GM04503 (cell line): ENCODE data around the gene ZNF561.
A peak's percentile ranks its signal among the peaks of the same experiment; 100 is the strongest.
"Not testable (repeated sequence)": the region's sequence is repeated elsewhere in the genome, so short reads cannot be mapped to it uniquely, and the experiment has no call there.

ENCODE experiments used
- DNase-seq: peaks from one replicate; pipeline ENCODE4 v3.0.0-alpha.2; 2012; ENCODE audit warnings: low read depth

The ZNF561 gene

GRCh38 chr19:9621156-9622037 is at the start of gene ZNF561:
Gene ZNF561, minus strand, starts transcription at chr19:9621232. Its CDS starts 1,776 bp downstream, at chr19:9619456.
- DNase-seq, result peak; percentile 66

DNA sequence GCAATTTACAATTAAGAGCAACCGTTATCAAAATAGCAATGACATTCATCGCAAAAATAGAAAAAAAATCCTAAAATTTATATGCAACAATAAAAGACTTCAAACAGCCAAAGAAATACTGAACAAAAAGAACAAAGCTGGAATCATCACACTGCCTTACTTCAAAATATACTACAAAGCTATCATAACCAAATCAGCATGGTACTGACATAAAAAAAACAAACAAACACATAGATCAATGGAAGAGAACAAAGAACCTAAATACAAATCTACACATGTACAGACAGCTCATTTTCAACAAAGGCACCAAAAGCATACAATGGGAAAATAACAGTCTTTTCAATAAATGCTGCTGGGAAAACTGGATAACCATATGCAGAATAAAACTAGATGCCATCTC is 47.5 kb upstream of the ZNF561 start:
- DNase-seq, result no peak

- no peak for DNase-seq
Measured at GRCh38 chr19:9667898-9668297, 46.9 kb upstream of the ZNF561 start.

- DNase-seq, result no peak
Measured at GRCh38 chr19:9658769-9659168, 37.7 kb upstream of the ZNF561 start.

DNA sequence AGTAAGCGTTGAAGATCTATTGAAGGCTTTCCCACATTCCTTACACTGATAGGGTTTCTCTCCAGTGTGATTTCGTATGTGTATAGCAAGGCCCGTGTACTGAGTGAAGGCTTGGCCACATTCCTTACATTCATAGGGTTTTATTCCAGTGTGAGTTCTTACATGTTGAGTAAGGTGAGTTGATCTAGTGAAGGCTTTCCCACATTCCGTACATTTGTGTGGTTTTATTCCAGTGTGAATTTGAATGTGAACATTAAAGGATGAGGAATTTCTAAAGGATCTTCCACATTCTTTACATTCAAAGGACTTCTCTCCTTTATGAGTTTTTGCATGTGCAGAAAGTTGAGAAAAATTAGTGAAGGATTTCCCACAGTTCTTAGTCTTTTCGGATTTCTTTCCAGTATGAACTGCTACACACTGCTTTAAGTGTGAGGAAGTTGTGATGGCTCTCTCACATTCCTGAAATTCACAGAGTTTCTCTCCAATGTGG is 32.1 kb upstream of the ZNF561 start:
- DNase-seq, result not testable (repeated sequence)

- not testable (repeated sequence) for DNase-seq
Measured at GRCh38 chr19:9651464-9651863, 30.4 kb upstream of the ZNF561 start.

DNA sequence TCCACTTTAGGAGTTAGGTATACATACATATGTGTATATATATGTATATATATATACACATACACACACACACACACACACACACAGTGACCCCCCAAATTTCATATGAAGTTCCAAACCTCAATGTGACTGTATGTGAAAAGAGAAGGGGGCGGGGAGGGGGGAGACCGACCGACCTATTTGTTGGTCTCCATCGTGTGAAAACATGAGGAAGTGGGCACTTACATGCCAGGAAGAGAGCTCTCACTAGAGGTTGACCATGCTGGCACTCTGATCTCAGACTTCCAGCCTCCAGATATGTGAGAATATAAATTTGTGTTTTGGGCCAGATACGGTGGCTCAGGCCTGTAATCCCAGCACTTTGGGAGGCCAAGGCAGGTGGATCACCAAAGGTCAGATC is 29.3 kb upstream of the ZNF561 start:
- DNase-seq, result no peak

- DNase-seq, result no peak
Measured at GRCh38 chr19:9645472-9645871, 24.4 kb upstream of the ZNF561 start.

DNA sequence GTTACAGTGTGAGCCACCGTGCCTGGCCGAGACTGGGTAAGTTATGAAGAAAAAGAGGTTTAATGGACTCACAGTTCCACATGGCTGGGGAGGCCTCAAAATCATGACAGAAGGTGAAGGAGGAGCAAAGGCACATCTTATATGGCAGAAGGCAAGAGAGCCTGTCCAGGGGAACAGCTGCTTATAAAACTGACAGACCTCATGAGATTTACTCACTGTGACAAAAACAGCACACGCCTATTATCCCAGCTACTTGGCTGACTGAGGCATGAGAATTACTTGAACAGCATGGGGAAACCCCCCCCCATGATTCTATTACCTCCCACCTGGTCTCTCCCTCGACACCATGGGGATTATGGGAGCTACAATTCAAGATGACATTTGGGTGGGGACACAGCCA is 23.4 kb upstream of the ZNF561 start:
- DNase-seq, result no peak

DNA sequence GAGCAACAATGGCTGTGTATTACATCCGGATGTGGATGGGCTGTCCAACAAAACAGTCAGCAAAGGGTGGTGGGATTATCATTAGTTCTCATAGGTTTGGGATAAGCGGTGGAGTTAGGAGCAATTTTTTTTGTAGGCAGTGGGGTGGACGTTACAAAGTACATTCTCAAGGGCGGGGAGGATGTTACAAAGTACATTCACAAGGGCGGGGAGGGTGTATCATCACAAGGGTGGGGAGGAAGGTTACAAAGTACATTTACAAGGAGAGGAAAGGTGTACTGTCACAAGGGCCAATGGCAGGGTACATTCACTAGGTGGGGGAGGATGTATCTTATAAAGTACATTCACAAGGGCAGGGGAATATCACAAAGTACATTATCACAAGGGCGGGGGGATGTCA is 20.8 kb upstream of the ZNF561 start:
- DNase-seq, result no peak

GRCh38 chr19:9640956-9641355 is 19.9 kb upstream of the ZNF561 start:
- no peak for DNase-seq

DNA sequence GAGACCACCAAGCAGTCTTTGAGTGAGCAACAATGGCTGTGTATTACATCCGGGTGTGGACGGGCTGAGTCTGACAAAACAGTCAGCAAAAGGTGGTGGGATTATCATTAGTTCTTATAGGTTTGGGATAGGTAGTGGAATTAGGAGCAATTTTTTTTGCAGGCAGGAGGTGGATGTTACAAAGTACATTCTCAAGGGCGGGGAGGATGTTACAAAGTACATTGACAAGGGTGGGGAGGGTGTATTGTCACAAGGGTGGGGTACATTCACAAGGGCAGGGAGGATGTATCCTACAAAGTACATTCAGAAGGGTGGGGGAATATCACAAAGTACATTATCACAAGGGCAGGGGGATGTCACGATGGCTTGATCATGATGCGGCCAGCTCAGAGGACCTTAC is 15.0 kb upstream of the ZNF561 start:
- DNase-seq, result no peak

DNA sequence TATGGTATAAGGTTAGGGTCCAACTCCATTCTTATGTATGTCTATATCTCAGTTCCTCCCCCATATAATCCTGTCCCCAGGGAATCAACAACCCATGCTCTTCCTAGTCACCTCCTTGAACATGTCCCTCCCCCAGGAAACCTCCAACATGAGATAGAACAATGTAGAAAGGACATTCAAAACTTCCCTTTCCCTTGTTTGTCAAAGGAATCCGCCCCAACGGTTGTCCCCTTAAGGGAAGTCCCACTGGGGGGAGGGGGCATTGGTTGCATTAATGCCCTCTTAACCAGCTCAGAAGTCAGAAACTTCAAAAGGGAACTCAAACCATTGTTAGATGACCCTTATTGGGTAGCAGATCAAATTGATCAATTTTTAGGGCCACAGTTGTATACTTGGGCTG is 6.8 kb upstream of the ZNF561 start:
- no peak for DNase-seq

GRCh38 chr19:9622531-9622930 is 1.5 kb upstream of the ZNF561 start:
- no peak for DNase-seq

GRCh38 chr19:9620842-9621155 is 233 bp downstream of the ZNF561 start:
- DNase-seq, result no peak

DNA sequence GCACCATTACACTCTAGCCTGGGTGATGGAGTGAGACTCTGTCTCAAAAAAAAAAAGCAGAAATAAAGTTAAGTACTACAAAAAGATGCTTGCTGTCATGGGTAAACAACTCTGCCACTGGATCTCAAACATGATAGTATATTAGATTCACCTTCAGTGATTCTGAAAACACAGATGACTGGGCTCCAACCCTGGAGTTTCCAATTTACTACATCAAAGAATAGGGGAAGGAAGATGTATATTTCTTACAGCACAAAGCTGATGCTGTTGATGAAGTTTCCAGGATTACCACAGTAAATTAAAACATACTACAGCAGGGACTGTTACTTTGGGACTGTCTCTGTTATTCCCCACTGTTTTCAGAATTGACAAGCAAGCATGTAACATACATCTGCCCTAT is 5.2 kb downstream of the ZNF561 start:
- no peak for DNase-seq

DNA sequence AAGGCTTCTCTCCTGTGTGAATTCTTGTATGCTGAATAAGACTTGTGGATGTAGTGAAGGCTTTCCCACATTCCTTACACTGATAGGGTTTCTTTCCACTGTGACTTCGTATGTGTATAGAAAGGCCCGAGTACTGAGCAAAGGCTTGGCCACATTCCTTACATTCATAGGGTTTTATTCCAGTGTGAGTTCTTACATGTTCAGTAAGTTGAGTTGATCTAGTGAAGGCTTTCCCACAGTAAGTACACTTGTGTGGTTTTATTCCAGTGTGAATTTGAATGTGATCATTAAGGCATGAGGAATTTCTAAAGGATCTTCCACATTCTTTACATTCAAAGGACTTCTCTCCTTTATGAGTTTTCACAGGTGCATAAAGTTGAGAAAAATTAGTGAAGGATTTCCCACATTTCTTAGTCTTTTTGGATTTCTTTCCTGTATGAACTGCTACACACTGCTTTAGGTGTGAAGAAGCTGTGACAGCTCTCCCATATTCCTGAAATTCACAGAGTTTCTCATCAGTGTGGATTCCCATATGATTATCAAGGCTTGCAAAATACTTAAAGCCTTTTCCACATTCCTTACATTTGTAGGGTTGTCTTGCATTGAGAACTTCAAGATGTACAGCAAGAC is 10.4 kb downstream of the ZNF561 start:
- DNase-seq, result no peak

DNA sequence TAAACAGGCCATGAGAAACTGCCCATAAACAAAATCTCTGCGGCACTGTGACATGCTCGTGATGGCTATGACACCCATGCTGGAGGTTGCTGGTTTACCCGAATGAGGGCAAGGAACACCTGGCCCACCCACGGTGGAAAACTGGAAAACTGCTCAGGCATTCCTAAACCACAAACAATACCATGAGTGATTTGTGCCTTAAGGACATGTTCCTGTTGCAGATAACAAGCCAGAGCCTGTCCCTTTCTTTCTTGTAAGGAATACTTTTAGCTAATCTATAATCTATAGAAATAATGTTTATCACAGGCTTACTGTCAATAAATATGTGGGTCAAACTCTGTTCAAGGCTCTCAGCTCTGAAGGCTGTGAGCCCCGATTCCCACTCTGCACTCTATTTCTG is 12.1 kb downstream of the ZNF561 start:
- DNase-seq, result no peak

GRCh38 chr19:9597027-9597426 is 24.0 kb downstream of the ZNF561 start:
- DNase-seq, result peak; percentile 67

GRCh38 chr19:9586764-9587163 is 34.3 kb downstream of the ZNF561 start:
- no peak for DNase-seq

GRCh38 chr19:9584073-9584833 is 36.8 kb downstream of the ZNF561 start, which contains the start of gene ZNF121:
Gene ZNF121, minus strand, starts transcription at chr19:9584504. Its CDS starts 16,407 bp downstream, at chr19:9568097.
- peak; percentile 33 for DNase-seq

- not testable (repeated sequence) for DNase-seq
Measured at GRCh38 chr19:9582081-9582725, 38.8 kb downstream of the ZNF561 start.
